ENCODE measurements around the gene NDUFAB1.

DNA sequence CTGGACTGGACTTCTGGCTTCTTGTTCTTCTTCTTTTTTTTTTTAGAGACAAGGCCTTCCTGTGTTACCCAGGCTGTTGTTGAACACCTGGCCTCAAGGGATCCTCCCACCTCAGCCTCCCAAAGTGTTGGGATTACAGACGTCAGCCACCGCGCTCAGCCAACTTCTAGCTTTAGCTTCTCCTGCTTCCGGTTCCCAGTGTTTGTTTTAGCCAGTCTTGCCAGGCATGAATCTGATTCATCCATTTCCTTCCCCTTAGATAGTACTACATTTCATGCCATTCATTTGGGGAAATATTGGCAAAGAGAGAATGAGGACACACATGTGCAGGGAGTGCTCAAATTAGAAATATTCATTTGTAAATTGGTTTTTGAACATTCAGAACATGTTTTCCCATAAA lies 12.1 kb upstream of the NDUFAB1 start:
- TF ChIP-seq, protein P1, sequence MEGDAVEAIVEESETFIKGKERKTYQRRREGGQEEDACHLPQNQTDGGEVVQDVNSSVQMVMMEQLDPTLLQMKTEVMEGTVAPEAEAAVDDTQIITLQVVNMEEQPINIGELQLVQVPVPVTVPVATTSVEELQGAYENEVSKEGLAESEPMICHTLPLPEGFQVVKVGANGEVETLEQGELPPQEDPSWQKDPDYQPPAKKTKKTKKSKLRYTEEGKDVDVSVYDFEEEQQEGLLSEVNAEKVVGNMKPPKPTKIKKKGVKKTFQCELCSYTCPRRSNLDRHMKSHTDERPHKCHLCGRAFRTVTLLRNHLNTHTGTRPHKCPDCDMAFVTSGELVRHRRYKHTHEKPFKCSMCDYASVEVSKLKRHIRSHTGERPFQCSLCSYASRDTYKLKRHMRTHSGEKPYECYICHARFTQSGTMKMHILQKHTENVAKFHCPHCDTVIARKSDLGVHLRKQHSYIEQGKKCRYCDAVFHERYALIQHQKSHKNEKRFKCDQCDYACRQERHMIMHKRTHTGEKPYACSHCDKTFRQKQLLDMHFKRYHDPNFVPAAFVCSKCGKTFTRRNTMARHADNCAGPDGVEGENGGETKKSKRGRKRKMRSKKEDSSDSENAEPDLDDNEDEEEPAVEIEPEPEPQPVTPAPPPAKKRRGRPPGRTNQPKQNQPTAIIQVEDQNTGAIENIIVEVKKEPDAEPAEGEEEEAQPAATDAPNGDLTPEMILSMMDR (IDR thresholded peaks at IDR 0.05) = no peak
- TF ChIP-seq POLR2A (IDR thresholded peaks at IDR 0.05) = no peak
